Mononuclear cell (primary cell): ENCODE results near the gene EFEMP2. TPM values are rescaled to one million over a fixed set of nuclear protein-coding genes. Genes with fewer than 3 reads are reported as not detected.
A peak's percentile ranks its signal among the peaks of the same experiment; 100 is the strongest.

Experiments
- H3K27me3 ChIP-seq: 2 replicates; pipeline ENCODE4 v1.6.0; 2011; ENCODE audit warnings: low read length, control low read depth; ENCODE audit not compliant: insufficient read depth
- H3K4me1 ChIP-seq: 2 replicates; pipeline ENCODE4 v1.5.1; 2011; ENCODE audit warnings: mild to moderate bottlenecking, low read length, control low read depth; ENCODE audit not compliant: insufficient read depth
- H3K4me3 ChIP-seq: 2 replicates; pipeline ENCODE4 v1.5.1; 2011; ENCODE audit warnings: mild to moderate bottlenecking, low read length, moderate library complexity
- H3K9me3 ChIP-seq: 2 replicates; pipeline ENCODE4 v1.5.1; 2011; ENCODE audit warnings: low read depth, mild to moderate bottlenecking, control low read depth, low read length
- total RNA-seq: library from RNA; depleted of rRNA; stranded (reverse); fragments of >200 nt; gene quantifications from one replicate; pipeline ENCODE4 v1.2.3, GENCODE V29; 2012

The EFEMP2 gene
- total RNA-seq, 1 donor: 1.3 TPM

GRCh38 chr11:65866509-65867283 lies 5.9 kb downstream of the EFEMP2 start:
- no peaks in the 10 kb centered on the region for H3K27me3 ChIP-seq
- H3K9me3 ChIP-seq: no peaks in the 10 kb centered on the region
- H3K4me3 ChIP-seq: no peak overlapping the region
- H3K4me1 ChIP-seq: peaks cover 23% of the 10 kb centered on the region

GRCh38 chr11:65865550-65866172 lies 6.9 kb downstream of the EFEMP2 start:
- Histone ChIP-seq H3K4me1 (peaks cover 23% of the 10 kb centered on the region), H3K27me3 (no peaks in the 10 kb centered on the region), H3K4me3 (no peak overlapping the region), H3K9me3 (no peaks in the 10 kb centered on the region)

GRCh38 chr11:65864706-65865471 lies 7.7 kb downstream of the EFEMP2 start:
- Histone ChIP-seq H3K27me3 (no peaks in the 10 kb centered on the region), H3K4me1 (peaks cover 19% of the 10 kb centered on the region), H3K9me3 (no peaks in the 10 kb centered on the region), H3K4me3 (no peak overlapping the region)

GRCh38 chr11:65863889-65864705 lies 8.5 kb downstream of the EFEMP2 start:
- Histone ChIP-seq H3K9me3 (no peaks in the 10 kb centered on the region), H3K4me3 (no peak overlapping the region), H3K27me3 (no peaks in the 10 kb centered on the region), H3K4me1 (peaks cover 27% of the 10 kb centered on the region)

- Histone ChIP-seq H3K27me3 (no peaks in the 10 kb centered on the region), H3K4me1 (peaks cover 36% of the 10 kb centered on the region), H3K4me3 (no peak overlapping the region), H3K9me3 (no peaks in the 10 kb centered on the region)
Measured at GRCh38 chr11:65862941-65863888, 9.4 kb downstream of the EFEMP2 start.

GRCh38 chr11:65862191-65862735 lies 10.3 kb downstream of the EFEMP2 start:
- Histone ChIP-seq H3K9me3 (no peaks in the 10 kb centered on the region), H3K4me3 (no peak overlapping the region), H3K27me3 (no peaks in the 10 kb centered on the region), H3K4me1 (peaks cover 36% of the 10 kb centered on the region)

GRCh38 chr11:65861533-65862183 lies 10.9 kb downstream of the EFEMP2 start:
- peaks cover 37% of the 10 kb centered on the region for H3K4me1 ChIP-seq
- H3K9me3 ChIP-seq: no peaks in the 10 kb centered on the region
- no peaks in the 10 kb centered on the region for H3K27me3 ChIP-seq
- H3K4me3 ChIP-seq: peak overlapping the region; percentile 94

GRCh38 chr11:65861165-65861505 lies 11.5 kb downstream of the EFEMP2 start:
- H3K9me3 ChIP-seq: no peaks in the 10 kb centered on the region
- H3K4me3 ChIP-seq: peak overlapping the region; percentile 94
- H3K4me1 ChIP-seq: peaks cover 42% of the 10 kb centered on the region
- H3K27me3 ChIP-seq: no peaks in the 10 kb centered on the region

- Histone ChIP-seq H3K9me3 (no peaks in the 10 kb centered on the region), H3K4me3 (peak within 1 kb of the TSS; percentile 94), H3K4me1 (peaks cover 48% of the 10 kb centered on the region), H3K27me3 (no peaks in the 10 kb centered on the region)
Measured at GRCh38 chr11:65860278-65861164, 12.1 kb downstream of the EFEMP2 start, which contains the start of gene MUS81. Gene MUS81, plus strand, starts transcription at chr11:65860433. Its CDS starts 321 bp downstream, at chr11:65860754.

- Histone ChIP-seq H3K9me3 (no peaks in the 10 kb centered on the region), H3K4me1 (peaks cover 52% of the 10 kb centered on the region), H3K27me3 (no peaks in the 10 kb centered on the region), H3K4me3 (peak overlapping the region; percentile 94)
Measured at GRCh38 chr11:65859812-65860277, 12.8 kb downstream of the EFEMP2 start.

- Histone ChIP-seq H3K9me3 (no peaks in the 10 kb centered on the region), H3K4me3 (peak overlapping the region; percentile 94), H3K27me3 (no peaks in the 10 kb centered on the region), H3K4me1 (peaks cover 52% of the 10 kb centered on the region)
Measured at GRCh38 chr11:65859095-65859811, 13.3 kb downstream of the EFEMP2 start.

GRCh38 chr11:65858681-65859087 lies 13.9 kb downstream of the EFEMP2 start:
- H3K27me3 ChIP-seq: no peaks in the 10 kb centered on the region
- peaks cover 56% of the 10 kb centered on the region for H3K4me1 ChIP-seq
- H3K4me3 ChIP-seq: peak overlapping the region; percentile 94
- no peaks in the 10 kb centered on the region for H3K9me3 ChIP-seq
